ENCODE data around the gene FNDC1.

Gene FNDC1

DNA sequence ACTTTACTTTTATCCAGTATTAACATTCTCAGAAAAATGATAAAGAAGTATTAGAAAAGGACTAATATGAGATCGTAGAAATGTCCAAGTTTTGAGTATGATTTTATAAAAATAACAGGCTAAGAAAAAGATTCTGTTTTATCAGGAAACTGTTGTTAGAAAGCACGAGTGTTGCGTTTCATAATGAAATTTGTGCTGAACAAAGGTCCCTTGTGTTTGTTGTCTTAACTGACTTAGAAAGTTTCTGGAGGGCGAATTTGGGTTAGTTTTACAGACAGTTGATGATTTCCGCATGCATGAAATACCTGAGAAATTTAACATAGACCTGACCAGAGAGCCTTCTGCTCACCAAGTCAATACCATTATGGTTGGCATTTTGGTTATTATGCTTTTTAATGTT, 136.0 kb downstream of the FNDC1 start:
- H3K79me2 ChIP-seq (ENCODE audit: insufficient read depth, low read length) = no peaks in the 10 kb centered on the region
- H3K9me3 ChIP-seq (ENCODE audit: insufficient read depth, low read length) = no peaks in the 10 kb centered on the region
- H3K27me3 ChIP-seq (ENCODE audit: low read length) = no peaks in the 10 kb centered on the region
- H3K4me3 ChIP-seq (ENCODE audit: insufficient read depth, low read length, poor library complexity, severe bottlenecking) = no peak overlapping the region
- no peaks in the 10 kb centered on the region for H4K20me1 ChIP-seq (ENCODE audit: low read depth, low read length)
- no peaks in the 10 kb centered on the region for H3K9me2 ChIP-seq (replicated peaks; ENCODE audit: insufficient read depth, low read length)
- no peak overlapping the region for H3K27ac ChIP-seq (ENCODE audit: low read depth, low read length)
- H3F3A ChIP-seq (ENCODE audit: insufficient read depth) = no peaks in the 10 kb centered on the region
- H2AFZ ChIP-seq (ENCODE audit: low read depth, low read length, severe bottlenecking) = no peak overlapping the region
- H3K36me3 ChIP-seq (ENCODE audit: low read length) = no peaks in the 10 kb centered on the region
- H3K9ac ChIP-seq (ENCODE audit: low read length) = no peak overlapping the region
- no peak overlapping the region for H3K4me2 ChIP-seq (ENCODE audit: low read depth, low read length, poor library complexity, severe bottlenecking)
- TF ChIP-seq CTCF (IDR thresholded peaks at IDR 0.05; ENCODE audit: insufficient read depth, low read length, poor library complexity, severe bottlenecking) (no peak), EZH2phosphoT487 (conservative IDR thresholded peaks at IDR 0.05; ENCODE audit: low read length) (no peak)

DNA sequence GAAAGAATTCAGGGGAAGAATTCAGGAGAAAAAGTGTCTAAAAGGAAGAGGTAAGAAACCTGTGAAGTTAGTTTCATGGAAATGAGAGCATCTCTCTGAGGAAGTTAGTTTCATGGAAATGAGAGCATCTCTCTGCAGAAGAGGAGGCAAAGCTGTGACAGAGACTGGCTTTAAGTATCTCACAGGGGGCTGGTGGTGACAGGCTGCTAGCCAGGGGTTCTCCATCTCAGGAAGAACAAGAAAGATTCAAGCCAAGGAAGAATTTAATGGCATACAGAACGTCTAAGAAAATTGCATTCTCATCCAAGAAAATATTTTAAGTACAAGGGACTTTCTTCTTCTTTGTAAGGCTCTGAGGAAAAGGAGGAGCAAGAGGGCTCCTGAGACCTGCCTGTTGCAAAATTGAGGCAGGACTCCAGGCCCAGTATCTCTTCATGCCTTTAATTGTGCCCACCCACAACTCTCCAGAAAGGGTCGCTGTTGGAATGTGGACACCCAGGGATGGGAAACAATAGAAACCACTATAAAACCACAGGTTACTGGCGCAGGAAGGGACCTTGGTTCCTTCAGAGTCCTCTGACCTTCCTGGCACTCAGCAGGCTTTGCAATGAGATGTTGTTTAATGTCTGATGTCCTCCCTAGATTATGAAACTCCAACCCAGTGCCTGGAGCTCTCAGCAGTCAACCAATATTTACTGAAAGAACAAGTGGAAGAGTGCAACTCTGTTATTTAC, 136.8 kb downstream of the FNDC1 start:
- no peaks in the 10 kb centered on the region for H3K79me2 ChIP-seq (ENCODE audit: insufficient read depth, low read length)
- no peaks in the 10 kb centered on the region for H3K9me3 ChIP-seq (ENCODE audit: insufficient read depth, low read length)
- H4K20me1 ChIP-seq (ENCODE audit: low read depth, low read length) = no peaks in the 10 kb centered on the region
- H3K27me3 ChIP-seq (ENCODE audit: low read length) = no peaks in the 10 kb centered on the region
- no peak overlapping the region for H3K9ac ChIP-seq (ENCODE audit: low read length)
- H3K4me2 ChIP-seq (ENCODE audit: low read depth, low read length, poor library complexity, severe bottlenecking) = no peak overlapping the region
- TF ChIP-seq CTCF (IDR thresholded peaks at IDR 0.05; ENCODE audit: insufficient read depth, low read length, poor library complexity, severe bottlenecking) = no peak
- TF ChIP-seq EZH2phosphoT487 (conservative IDR thresholded peaks at IDR 0.05; ENCODE audit: low read length) = no peak
- no peaks in the 10 kb centered on the region for H3K36me3 ChIP-seq (ENCODE audit: low read length)
- no peak overlapping the region for H3K4me3 ChIP-seq (ENCODE audit: insufficient read depth, low read length, poor library complexity, severe bottlenecking)
- H2AFZ ChIP-seq (ENCODE audit: low read depth, low read length, severe bottlenecking) = no peak overlapping the region
- no peaks in the 10 kb centered on the region for H3K9me2 ChIP-seq (replicated peaks; ENCODE audit: insufficient read depth, low read length)
- H3K27ac ChIP-seq (ENCODE audit: low read depth, low read length) = no peak overlapping the region
- H3F3A ChIP-seq (ENCODE audit: insufficient read depth) = no peaks in the 10 kb centered on the region

- H3K79me2 ChIP-seq (ENCODE audit: insufficient read depth, low read length) = no peaks in the 10 kb centered on the region
- H3K9me2 ChIP-seq (replicated peaks; ENCODE audit: insufficient read depth, low read length) = no peaks in the 10 kb centered on the region
- no peaks in the 10 kb centered on the region for H3F3A ChIP-seq (ENCODE audit: insufficient read depth)
- H3K27me3 ChIP-seq (ENCODE audit: low read length) = no peaks in the 10 kb centered on the region
- TF ChIP-seq EZH2phosphoT487 (conservative IDR thresholded peaks at IDR 0.05; ENCODE audit: low read length) (no peak), CTCF (IDR thresholded peaks at IDR 0.05; ENCODE audit: insufficient read depth, low read length, poor library complexity, severe bottlenecking) (no peak)
- no peak overlapping the region for H3K27ac ChIP-seq (ENCODE audit: low read depth, low read length)
- no peak overlapping the region for H2AFZ ChIP-seq (ENCODE audit: low read depth, low read length, severe bottlenecking)
- H4K20me1 ChIP-seq (ENCODE audit: low read depth, low read length) = no peaks in the 10 kb centered on the region
- H3K9me3 ChIP-seq (ENCODE audit: insufficient read depth, low read length) = no peaks in the 10 kb centered on the region
- no peak overlapping the region for H3K4me2 ChIP-seq (ENCODE audit: low read depth, low read length, poor library complexity, severe bottlenecking)
- no peak overlapping the region for H3K9ac ChIP-seq (ENCODE audit: low read length)
- H3K4me3 ChIP-seq (ENCODE audit: insufficient read depth, low read length, poor library complexity, severe bottlenecking) = no peak overlapping the region
- H3K36me3 ChIP-seq (ENCODE audit: low read length) = no peaks in the 10 kb centered on the region
These were observed 138.1 kb downstream of the FNDC1 start for GRCh38 chr6:159307246-159307790.

Data from SU-DHL-6 (cell line).